HepG2 (cell line): ENCODE data around the gene SPTSSB. TPM values are rescaled to one million over a fixed set of nuclear protein-coding genes. Genes with fewer than 3 reads are reported as not detected.

Experiments used
- ATAC-seq: fragments of 200-7000 bp; cut with Tn5 transposase; 3 replicates; pipeline ENCODE4 v1.9.1; 2020; ENCODE audit warnings: mild to moderate bottlenecking, moderate library complexity
- BruUV-seq: library from RNA; stranded (reverse); fragments of 400-500 nt; replicated peaks from 2 replicates; lab custom pipeline; 2021; lab: Mats Ljungman, UMichigan
- CTCF ChIA-PET: fragments of 300-600 bp; formaldehyde crosslinking; extraction: SDS; loops from one replicate; lab custom pipeline; 2021; ENCODE audit warnings: low total read pairs, inconsistent platforms, low intra/inter-chr PET ratio; lab: Yijun Ruan, JAX
- POLR2A ChIA-PET: fragments of 350-600 bp; sonication (Branson Sonifier 250); formaldehyde crosslinking; loops from one replicate; lab custom pipeline; 2020; ENCODE audit warnings: antibody characterized with exemption, inconsistent platforms; lab: Yijun Ruan, JAX
- DNase-seq: peaks from one replicate; pipeline ENCODE4 v3.0.0-alpha.2; 2015; ENCODE audit warnings: low spot score
- FAIRE-seq: peaks from 3 replicates; lab custom pipeline; 2011; peaks lifted over from hg19 to GRCh38; lab: Jason Lieb, UNC
- H2AFZ ChIP-seq: one replicate; pipeline ENCODE4 v1.6.1; 2011; ENCODE audit warnings: low read length, inconsistent platforms
- H3K27ac ChIP-seq: fragments of 300-600 bp; 3 replicates; pipeline ENCODE4 v1.8.0; 2011; ENCODE audit warnings: mixed run types, mild to moderate bottlenecking, mixed read lengths, low read length, inconsistent platforms; ENCODE audit not compliant: insufficient read depth; ENCODE audit errors: extremely low read length
- H3K27me3 ChIP-seq, 2 experiments: fragments of 200-600 bp in 1 of 2; 2 replicates in 1 of 2; 3 replicates in 1 of 2; pipeline versions ENCODE4 v1.6.0 to v1.8.0; 2011; ENCODE audit warnings: low read length in 2 of 2, mild to moderate bottlenecking in 2 of 2, moderate library complexity in 2 of 2, inconsistent platforms in 1 of 2; ENCODE audit not compliant: insufficient read depth in 2 of 2, control insufficient read depth in 1 of 2
- H3K36me3 ChIP-seq, 2 experiments: fragments of 200-600 bp in 1 of 2; replicated peaks in 1 of 2; 2 replicates in 1 of 2; 3 replicates in 1 of 2; pipeline versions ENCODE4 v1.5.1 to v1.8.0; 2011; ENCODE audit warnings: low read length in 2 of 2, inconsistent platforms in 1 of 2; ENCODE audit not compliant: insufficient read depth in 2 of 2, control insufficient read depth in 1 of 2
- H3K4me1 ChIP-seq: 2 replicates; pipeline ENCODE4 v1.5.1; 2012; ENCODE audit warnings: low read length, inconsistent platforms; ENCODE audit not compliant: insufficient read depth
- H3K4me2 ChIP-seq: 2 replicates; pipeline ENCODE4 v1.6.0; 2011; ENCODE audit warnings: low read depth, low read length, inconsistent platforms
- H3K4me3 ChIP-seq, 3 experiments: fragments of 200-600 bp in 1 of 3; sonication (generic), shearing (Covaris generic) in 1 of 3; replicated peaks in 1 of 3; 2 replicates each; pipeline ENCODE4 v1.5.1; 2011 to 2016; ENCODE audit warnings: low read length in 3 of 3, inconsistent platforms in 2 of 3, low read depth in 2 of 3, mild to moderate bottlenecking in 2 of 3, control low read depth in 1 of 3, mixed read lengths in 1 of 3; ENCODE audit not compliant: insufficient read depth in 1 of 3
- H3K79me2 ChIP-seq: one replicate; pipeline ENCODE4 v1.6.1; 2011; ENCODE audit warnings: low read length, inconsistent platforms; ENCODE audit not compliant: insufficient read depth
- H3K9ac ChIP-seq: 2 replicates; pipeline ENCODE4 v1.6.0; 2011; ENCODE audit warnings: mild to moderate bottlenecking, low read depth, low read length, inconsistent platforms; ENCODE audit not compliant: insufficient read depth
- H3K9me3 ChIP-seq: 2 replicates; pipeline ENCODE4 v1.5.1; 2012; ENCODE audit warnings: mild to moderate bottlenecking, low read length
- H4K20me1 ChIP-seq: 2 replicates; pipeline ENCODE4 v1.6.0; 2011; ENCODE audit warnings: inconsistent platforms, mild to moderate bottlenecking, low read length, moderate library complexity; ENCODE audit not compliant: insufficient read depth
- GMEB2 ChIP-seq: IDR thresholded peaks from 2 replicates; pipeline ENCODE4 v1.6.1; 2016; ENCODE audit warnings: missing biosample characterization, missing genetic modification reagents, low read depth
- MLXIP ChIP-seq: sonication (generic); formaldehyde crosslinking; IDR thresholded peaks from 2 replicates; pipeline ENCODE4 v1.9.0; 2021; ENCODE audit warnings: missing genetic modification reagents, borderline replicate concordance
- NCOA2 ChIP-seq: sonication (generic); formaldehyde crosslinking; IDR thresholded peaks from 2 replicates; pipeline ENCODE4 v1.8.0; 2022; ENCODE audit warnings: inconsistent platforms
- PLRG1 ChIP-seq: fragments of 450-650 bp; conservative IDR thresholded peaks from 2 replicates; pipeline ENCODE4 v1.6.1; 2016
- RFXANK ChIP-seq: IDR thresholded peaks from 2 replicates; pipeline ENCODE4 v1.6.1; 2016
- RXRB ChIP-seq: IDR thresholded peaks from 2 replicates; pipeline ENCODE4 v1.6.1; 2016; ENCODE audit warnings: borderline replicate concordance, missing genetic modification reagents, missing compliant biosample characterization
- TP53 ChIP-seq: sonication (generic); formaldehyde crosslinking; conservative IDR thresholded peaks from 2 replicates; pipeline ENCODE4 v1.4.0; 2020; ENCODE audit warnings: missing genetic modification reagents
- ZBTB21 ChIP-seq: sonication (generic); formaldehyde crosslinking; IDR thresholded peaks from 2 replicates; pipeline ENCODE4 v1.4.0; 2020; ENCODE audit warnings: missing genetic modification reagents
- ZBTB49 ChIP-seq: sonication (generic); formaldehyde crosslinking; IDR thresholded peaks from 2 replicates; pipeline ENCODE4 v1.4.0; 2020; ENCODE audit warnings: missing genetic modification reagents, borderline replicate concordance
- ZHX1 ChIP-seq: sonication (generic); formaldehyde crosslinking; IDR thresholded peaks from 2 replicates; pipeline ENCODE4 v1.8.1; 2022; ENCODE audit warnings: low read depth, mild to moderate bottlenecking, missing genetic modification reagents
- ZNF670 ChIP-seq: sonication (generic); formaldehyde crosslinking; IDR thresholded peaks from 2 replicates; pipeline ENCODE4 v1.8.0; 2022; ENCODE audit warnings: mild to moderate bottlenecking, missing genetic modification reagents, borderline replicate concordance
- in situ Hi-C: cut with HindIII; loops from 2 replicates; pipeline ENCODE4 v1.10.0; 2017; ENCODE audit warnings: low pct_unique_long_range_greater_than_20kb; ENCODE audit not compliant: extremely low pct_ligation_motif_present
- intact Hi-C: fragments of 100-400 bp; cut with micrococcal nuclease; formaldehyde crosslinking; loops from one replicate; pipeline ENCODE4 v1.10.0; 2022; ENCODE audit not compliant: unreplicated experiment
- polyA plus RNA-seq, 8 experiments: library from polyadenylated mRNA; depleted of rRNA in 3 of 8; stranded (reverse) in 7 of 8; unstranded in 1 of 8; fragments of >200 nt; fragmentation: Illumina TruSeq in 4 of 8; extraction: Trizol in 4 of 8; gene quantifications; 2 replicates each; pipeline versions ENCODE4 v1.2.1 to v1.2.3, GENCODE V29; 2011 to 2016; ENCODE audit warnings: low read depth in 4 of 8, missing spikeins in 1 of 8, mixed read lengths in 1 of 8; ENCODE audit not compliant: insufficient read depth in 1 of 8
- total RNA-seq, 5 experiments: library from RNA; depleted of rRNA; stranded (reverse); fragments of >200 nt; fragmentation: Illumina TruSeq; extraction: Trizol; gene quantifications; 2 replicates each; pipeline ENCODE4 v1.2.3, GENCODE V29; 2016; ENCODE audit warnings: low read depth in 1 of 5

SPTSSB gene
- total and polyA plus RNA-seq, 2 of the 13 experiments (the other 11 are each of a cell fraction or from before 2014, with no cell fraction given) = 0.51 to 2.4 TPM

- TF ChIP-seq ZHX1 (CRISPR knock-in tag) (no peak), RFXANK (CRISPR knock-in tag) (no peak), ZBTB21 (CRISPR knock-in tag) (no peak), NCOA2 (CRISPR knock-in tag) (no peak), MLXIP (no peak), RXRB (CRISPR knock-in tag) (no peak)
Measured at GRCh38 chr3:161296814-161297213, 74.5 kb downstream of the SPTSSB start (continued).

GRCh38 chr3:161295325-161295724 lies 76.0 kb downstream of the SPTSSB start:
- ATAC-seq (no peak), FAIRE-seq (no peak), DNase-seq (peak; percentile 8)
- Histone ChIP-seq H3K27me3 (no peaks in the 10 kb centered on the region), H3K9ac (no peak overlapping the region), H3K27ac (no peak overlapping the region), H3K36me3 (no peaks in the 10 kb centered on the region), H3K4me1 (no peaks in the 10 kb centered on the region), H2AFZ (no peak overlapping the region), H4K20me1 (no peaks in the 10 kb centered on the region), H3K4me3 (no peak overlapping the region), H3K4me2 (no peak overlapping the region), H3K79me2 (no peaks in the 10 kb centered on the region), H3K9me3 (no peaks in the 10 kb centered on the region; the same call in 1 of the 2 replicates)
- ChIA-PET POLR2A (no interaction called here), CTCF (no interaction called here)
- intact Hi-C loops (no loop called here), in situ Hi-C loops (no loop called here)
- BruUV-seq = no TSS peak
- TF ChIP-seq ZNF670 (CRISPR knock-in tag) (no peak), ZBTB49 (CRISPR knock-in tag) (no peak), GMEB2 (CRISPR knock-in tag) (no peak), TP53 (CRISPR knock-in tag) (no peak), PLRG1 (no peak)
